ENCODE measurements around the gene IL16. TPM values are rescaled to one million over a fixed set of nuclear protein-coding genes. Genes with fewer than 3 reads are reported as not detected.

The IL16 gene
- total and polyA plus RNA-seq, 9 donors, result 1.8 to 16.5 (median 9.0) TPM

DNA sequence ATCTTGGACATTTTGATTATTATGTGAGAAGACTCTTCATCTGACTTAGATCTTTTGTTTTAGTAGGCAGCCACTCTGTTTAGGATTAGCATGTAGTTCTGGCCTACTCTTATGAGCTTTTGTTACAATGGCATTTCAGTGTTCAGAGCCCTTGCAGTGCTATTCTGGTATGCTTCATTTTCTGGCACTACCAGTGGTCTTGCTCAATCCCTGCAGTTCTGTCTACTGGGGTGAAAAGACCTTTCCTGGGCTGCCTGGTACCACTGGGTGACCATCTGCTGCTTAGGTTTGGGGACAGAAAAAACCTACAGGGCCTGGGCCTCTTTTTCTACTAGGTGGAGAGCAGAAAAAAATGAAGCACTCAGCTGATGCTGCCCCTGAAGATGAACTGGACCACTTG is 42.5 kb downstream of the IL16 start:
- TF ChIP-seq POLR2A (IDR thresholded peaks at IDR 0.05), result no peak
- TF ChIP-seq, protein P1, sequence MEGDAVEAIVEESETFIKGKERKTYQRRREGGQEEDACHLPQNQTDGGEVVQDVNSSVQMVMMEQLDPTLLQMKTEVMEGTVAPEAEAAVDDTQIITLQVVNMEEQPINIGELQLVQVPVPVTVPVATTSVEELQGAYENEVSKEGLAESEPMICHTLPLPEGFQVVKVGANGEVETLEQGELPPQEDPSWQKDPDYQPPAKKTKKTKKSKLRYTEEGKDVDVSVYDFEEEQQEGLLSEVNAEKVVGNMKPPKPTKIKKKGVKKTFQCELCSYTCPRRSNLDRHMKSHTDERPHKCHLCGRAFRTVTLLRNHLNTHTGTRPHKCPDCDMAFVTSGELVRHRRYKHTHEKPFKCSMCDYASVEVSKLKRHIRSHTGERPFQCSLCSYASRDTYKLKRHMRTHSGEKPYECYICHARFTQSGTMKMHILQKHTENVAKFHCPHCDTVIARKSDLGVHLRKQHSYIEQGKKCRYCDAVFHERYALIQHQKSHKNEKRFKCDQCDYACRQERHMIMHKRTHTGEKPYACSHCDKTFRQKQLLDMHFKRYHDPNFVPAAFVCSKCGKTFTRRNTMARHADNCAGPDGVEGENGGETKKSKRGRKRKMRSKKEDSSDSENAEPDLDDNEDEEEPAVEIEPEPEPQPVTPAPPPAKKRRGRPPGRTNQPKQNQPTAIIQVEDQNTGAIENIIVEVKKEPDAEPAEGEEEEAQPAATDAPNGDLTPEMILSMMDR (IDR thresholded peaks at IDR 0.05), result no peak
- TF ChIP-seq EP300 (IDR thresholded peaks at IDR 0.05), result no peak
- no peak overlapping the region for H3K27ac ChIP-seq
- intact Hi-C loops (cut with DNase I), result no loop called here
- no peaks in the 10 kb centered on the region for H3K9me3 ChIP-seq
- no peak overlapping the region for H3K4me3 ChIP-seq
- H3K27me3 ChIP-seq, result no peaks in the 10 kb centered on the region
- no peaks in the 10 kb centered on the region for H3K36me3 ChIP-seq
- H3K4me1 ChIP-seq (ENCODE audit: insufficient read depth), result no peaks in the 10 kb centered on the region
- no peak for DNase-seq

DNA sequence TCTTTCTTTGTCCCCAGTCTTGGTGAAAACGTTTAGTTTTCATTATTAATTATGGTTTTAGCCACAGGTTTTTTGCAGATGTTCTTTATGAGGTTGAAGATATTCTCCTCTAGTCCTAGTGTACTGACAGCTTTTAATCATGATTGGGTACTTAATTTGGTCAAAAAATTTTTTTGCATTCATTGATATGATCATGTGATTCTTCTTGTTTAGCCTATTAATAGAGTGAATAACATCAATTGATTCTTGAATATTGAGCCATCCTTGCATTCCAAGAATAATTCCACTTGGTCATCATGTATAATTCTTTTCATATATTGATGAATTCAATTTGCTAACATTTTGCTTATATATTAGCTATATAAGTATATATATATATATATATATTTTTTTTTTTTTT is 46.1 kb downstream of the IL16 start:
- no peak overlapping the region for H3K4me3 ChIP-seq
- WGBS, 3 donors, result 33 to 76% (median 70%) methylated on average over 1 of the region's 1 CpG
- no peaks in the 10 kb centered on the region for H3K36me3 ChIP-seq
- H3K4me1 ChIP-seq (ENCODE audit: insufficient read depth), result no peaks in the 10 kb centered on the region
- H3K27ac ChIP-seq, result no peak overlapping the region
- intact Hi-C loops (cut with DNase I), result no loop called here
- DNase-seq, result no peak
- H3K9me3 ChIP-seq, result no peaks in the 10 kb centered on the region
- no peak for TF ChIP-seq EP300 (IDR thresholded peaks at IDR 0.05)
- TF ChIP-seq, protein P1 (IDR thresholded peaks at IDR 0.05), result no peak
- no peak for TF ChIP-seq POLR2A (IDR thresholded peaks at IDR 0.05)
- H3K27me3 ChIP-seq, result no peaks in the 10 kb centered on the region

DNA sequence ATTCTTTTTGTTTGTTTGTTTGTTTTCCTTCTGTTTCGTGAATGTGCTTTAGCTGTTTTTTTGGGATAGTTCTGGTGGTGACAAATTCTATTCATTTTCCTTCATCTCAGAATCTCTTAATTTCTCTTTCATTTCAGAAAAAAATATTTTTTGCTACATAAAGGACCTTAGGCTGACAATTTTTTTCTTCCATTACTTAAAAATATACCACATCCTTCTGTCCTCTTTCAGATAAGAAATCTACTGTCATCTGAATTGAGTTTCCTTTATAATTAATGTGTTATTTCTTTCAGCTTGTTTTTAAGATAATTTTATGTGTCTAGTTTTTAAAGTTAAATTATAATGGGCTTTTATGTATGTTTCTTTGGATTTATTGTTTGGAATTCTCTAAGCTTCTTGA is 47.6 kb downstream of the IL16 start:
- WGBS, 3 donors, result 44 to 88% (median 87%) methylated on average over 1 of the region's 1 CpG
- Histone ChIP-seq H3K27ac (no peak overlapping the region), H3K9me3 (no peaks in the 10 kb centered on the region), H3K36me3 (no peaks in the 10 kb centered on the region), H3K4me1 (ENCODE audit: insufficient read depth) (no peaks in the 10 kb centered on the region), H3K27me3 (no peaks in the 10 kb centered on the region), H3K4me3 (no peak overlapping the region)
- DNase-seq, result no peak
- TF ChIP-seq, protein P1 (IDR thresholded peaks at IDR 0.05), result no peak
- TF ChIP-seq POLR2A (IDR thresholded peaks at IDR 0.05), result no peak
- TF ChIP-seq EP300 (IDR thresholded peaks at IDR 0.05), result no peak
- intact Hi-C loops (cut with DNase I), result no loop called here

DNA sequence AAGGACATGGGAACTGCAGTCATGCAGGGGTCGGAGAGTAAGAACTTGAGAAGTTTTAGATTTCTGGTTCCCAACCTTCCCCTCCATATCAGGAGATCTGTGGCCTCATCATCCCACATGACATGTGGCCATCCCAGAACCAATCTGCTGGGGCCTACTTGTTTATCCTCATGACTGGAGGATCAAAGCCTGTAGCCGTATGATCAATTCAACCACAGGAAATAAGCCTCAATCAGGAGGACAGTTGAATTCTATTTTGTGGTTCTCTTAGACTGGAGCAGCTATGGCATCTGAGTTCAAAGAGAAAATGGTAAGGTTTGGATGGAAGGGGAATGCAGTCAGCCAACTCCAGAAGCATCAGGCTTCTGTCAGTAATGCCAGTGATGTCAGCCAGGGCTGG is 57.2 kb downstream of the IL16 start:
- Histone ChIP-seq H3K27ac (no peak overlapping the region), H3K9me3 (no peaks in the 10 kb centered on the region), H3K4me1 (ENCODE audit: insufficient read depth) (no peaks in the 10 kb centered on the region), H3K27me3 (no peaks in the 10 kb centered on the region), H3K36me3 (no peaks in the 10 kb centered on the region), H3K4me3 (no peak overlapping the region)
- TF ChIP-seq POLR2A (IDR thresholded peaks at IDR 0.05) (no peak), EP300 (IDR thresholded peaks at IDR 0.05) (no peak)
- TF ChIP-seq, protein P1 (IDR thresholded peaks at IDR 0.05), result no peak
- intact Hi-C loops (cut with DNase I), result loop anchor here in 2 of 4 donors (5.0 to 10.0 kb wide), 2 partner anchors 59 to 77 kb away; partner anchors contain the start of gene IL16 (in 1 of the 2)
- no peak for DNase-seq
- 93 to 97% (median 95%) methylated on average over 2 of the region's 2 CpGs for WGBS, 3 donors
